A673 (cell line): ENCODE results near the gene ULK1.

Experiments used
- CTCF ChIP-seq: fragments of 300-800, 200-600 bp; sonication (generic); conservative IDR thresholded peaks from 2 replicates; pipeline ENCODE4 v1.5.1; 2017; ENCODE audit warnings: low read depth, mild to moderate bottlenecking, antibody characterized with exemption, low read length, moderate library complexity, mixed read lengths
- EZH2 ChIP-seq: fragments of 200-600 bp; sonication (generic); IDR thresholded peaks from 2 replicates; pipeline ENCODE4 v1.6.1; 2017; ENCODE audit warnings: borderline replicate concordance, low read depth, mild to moderate bottlenecking, mixed read lengths, antibody characterized with exemption, low read length; ENCODE audit not compliant: poor library complexity, severe bottlenecking

GRCh38 chr12:131909752-131910219, 15.4 kb downstream of the ULK1 start:
- TF ChIP-seq CTCF = no peak
- TF ChIP-seq EZH2 = no peak
